ENCODE data around the gene PFDN2. TPM values are rescaled to one million over a fixed set of nuclear protein-coding genes. Genes with fewer than 3 reads are reported as not detected.

The PFDN2 gene
- total and polyA plus RNA-seq, 10 of the 15 experiments (the other 5 are each of a cell fraction or from before 2014, with no cell fraction given) = 30.0 to 141 (median 80.5) TPM

- SMC1A ChIA-PET (ENCODE audit: uncharacterized antibody, unreplicated experiment) = interaction anchor here (1.0 to 2.7 kb wide), 2 partner anchors 10 to 17 kb away, joined by 3 to 8 read pairs; partner anchors contain the start of gene ARHGAP30
- no peak overlapping the region for H3K4me2 ChIP-seq (ENCODE audit: control insufficient read depth, insufficient read depth)
- no peaks in the 10 kb centered on the region for H3K4me1 ChIP-seq (ENCODE audit: control insufficient read depth, insufficient read depth, low read length)
- DNase-seq (ENCODE audit: low read depth, low spot score) (no peak), ATAC-seq (no peak), FAIRE-seq (no peak)
- no peak overlapping the region for H3K9ac ChIP-seq (ENCODE audit: control insufficient read depth, insufficient read depth, low read length)
- H4K20me1 ChIP-seq (ENCODE audit: control insufficient read depth, insufficient read depth) = no peaks in the 10 kb centered on the region
- CTCF ChIA-PET = interaction anchor here (0.9 to 1.2 kb wide), 2 partner anchors 15 to 66 kb away, joined by 3 to 6 read pairs; partner anchors contain the start of gene F11R
- no peaks in the 10 kb centered on the region for H3K9me3 ChIP-seq (replicated peaks; ENCODE audit: control insufficient read depth, insufficient read depth, low read length)
- no peak for TF ChIP-seq SMAD1 (IDR thresholded peaks at IDR 0.05; ENCODE audit: low read depth, partially characterized antibody)
- no peak for TF ChIP-seq ZBTB4 (CRISPR knock-in tag; IDR thresholded peaks at IDR 0.05)
- no peak for TF ChIP-seq ZNF217 (IDR thresholded peaks at IDR 0.05)
- TF ChIP-seq PBX3 (IDR thresholded peaks at IDR 0.05; ENCODE audit: insufficient replicate concordance, low read depth, low read length) = no peak
- TF ChIP-seq LARP7 (IDR thresholded peaks at IDR 0.05) = no peak
- intact Hi-C loops (cut with micrococcal nuclease; ENCODE audit: unreplicated experiment) = no loop called here
- no peaks in the 10 kb centered on the region for H3K27me3 ChIP-seq (replicated peaks in 1 of 2; ENCODE audit: control insufficient read depth in 2 of 2, insufficient read depth in 2 of 2, low read length in 1 of 2)
- in situ Hi-C loops (cut with MboI) = no loop called here
- H3K27ac ChIP-seq (ENCODE audit: control insufficient read depth, insufficient read depth) = no peak overlapping the region
- RAD21 ChIA-PET (ENCODE audit: unreplicated experiment) = interaction anchor here (0.9 kb wide), 1 partner anchor 382 kb away, joined by 3 read pairs; no protein-coding TSS in a partner anchor
- H2AFZ ChIP-seq (ENCODE audit: control insufficient read depth, low read depth, low read length) = no peak overlapping the region
- H3K36me3 ChIP-seq (ENCODE audit: control insufficient read depth in 2 of 2, insufficient read depth in 2 of 2, low read length in 1 of 2) = no peaks in the 10 kb centered on the region
- H3K79me2 ChIP-seq (ENCODE audit: control insufficient read depth, insufficient read depth, low read length) = no peaks in the 10 kb centered on the region
- POLR2A ChIA-PET = no interaction called here
- no peak overlapping the region for H3K4me3 ChIP-seq
- 43% methylated on average over 3 of the region's 4 CpGs for WGBS (ENCODE audit: insufficient coverage, insufficient replicate concordance, low lambda C conversion rate, missing lambda C conversion rate)
- no TSS peak for BruUV-seq (replicated peaks)
Observed at GRCh38 chr1:161086457-161086856, 31.4 kb downstream of the PFDN2 start.
